Measurements from ENCODE around the gene DDA1. TPM values are rescaled to one million over a fixed set of nuclear protein-coding genes. Genes with fewer than 3 reads are reported as not detected.

The DDA1 gene
- total RNA-seq, 1 donor from 2014 or later = 45.6 TPM

Other genes with a start within 250 kb of the DDA1 start
- gene HAUS8, start 234.1 kb upstream of the DDA1 start, total RNA-seq = 7.2 TPM
- 103 TPM for gene MYO9B, start 233.8 kb upstream of the DDA1 start, total RNA-seq
- 33.2 TPM for gene USE1, start 94.2 kb upstream of the DDA1 start, total RNA-seq
- 29.0 TPM for gene OCEL1, start 83.3 kb upstream of the DDA1 start, total RNA-seq
- 42.8 TPM for gene NR2F6, start 63.6 kb upstream of the DDA1 start, total RNA-seq
- gene USHBP1, start 44.8 kb upstream of the DDA1 start, total RNA-seq = 11.3 TPM
- 66.0 TPM for gene BABAM1, start 42.1 kb upstream of the DDA1 start, total RNA-seq
- gene ANKLE1, start 27.7 kb upstream of the DDA1 start, total RNA-seq = 0.55 TPM
- 12.9 TPM for gene ABHD8, start 6.1 kb upstream of the DDA1 start, total RNA-seq
- gene MRPL34, start 3.7 kb upstream of the DDA1 start, total RNA-seq = 99.2 TPM
- 16.2 TPM for gene ANO8, start 25.3 kb downstream of the DDA1 start, total RNA-seq
- 13.1 TPM for gene GTPBP3, start 28.0 kb downstream of the DDA1 start, total RNA-seq
- 293 TPM for gene PLVAP, start 67.8 kb downstream of the DDA1 start, total RNA-seq
- gene CCDC194, start 84.6 kb downstream of the DDA1 start, total RNA-seq = 0.87 TPM
- 185 TPM for gene BST2, start 96.1 kb downstream of the DDA1 start, total RNA-seq
- gene MVB12A, start 110.5 kb downstream of the DDA1 start, total RNA-seq = 46.9 TPM
- gene TMEM221, start 139.1 kb downstream of the DDA1 start, total RNA-seq = not detected
- gene NXNL1, start 151.4 kb downstream of the DDA1 start, total RNA-seq = 1.3 TPM
- gene SLC27A1, start 161.0 kb downstream of the DDA1 start, total RNA-seq = 36.5 TPM
- gene PGLS, start 202.1 kb downstream of the DDA1 start, total RNA-seq = 66.9 TPM
- gene COLGALT1, start 246.1 kb downstream of the DDA1 start, total RNA-seq = 117 TPM